ENCODE results near the gene KMT2B.

DNA sequence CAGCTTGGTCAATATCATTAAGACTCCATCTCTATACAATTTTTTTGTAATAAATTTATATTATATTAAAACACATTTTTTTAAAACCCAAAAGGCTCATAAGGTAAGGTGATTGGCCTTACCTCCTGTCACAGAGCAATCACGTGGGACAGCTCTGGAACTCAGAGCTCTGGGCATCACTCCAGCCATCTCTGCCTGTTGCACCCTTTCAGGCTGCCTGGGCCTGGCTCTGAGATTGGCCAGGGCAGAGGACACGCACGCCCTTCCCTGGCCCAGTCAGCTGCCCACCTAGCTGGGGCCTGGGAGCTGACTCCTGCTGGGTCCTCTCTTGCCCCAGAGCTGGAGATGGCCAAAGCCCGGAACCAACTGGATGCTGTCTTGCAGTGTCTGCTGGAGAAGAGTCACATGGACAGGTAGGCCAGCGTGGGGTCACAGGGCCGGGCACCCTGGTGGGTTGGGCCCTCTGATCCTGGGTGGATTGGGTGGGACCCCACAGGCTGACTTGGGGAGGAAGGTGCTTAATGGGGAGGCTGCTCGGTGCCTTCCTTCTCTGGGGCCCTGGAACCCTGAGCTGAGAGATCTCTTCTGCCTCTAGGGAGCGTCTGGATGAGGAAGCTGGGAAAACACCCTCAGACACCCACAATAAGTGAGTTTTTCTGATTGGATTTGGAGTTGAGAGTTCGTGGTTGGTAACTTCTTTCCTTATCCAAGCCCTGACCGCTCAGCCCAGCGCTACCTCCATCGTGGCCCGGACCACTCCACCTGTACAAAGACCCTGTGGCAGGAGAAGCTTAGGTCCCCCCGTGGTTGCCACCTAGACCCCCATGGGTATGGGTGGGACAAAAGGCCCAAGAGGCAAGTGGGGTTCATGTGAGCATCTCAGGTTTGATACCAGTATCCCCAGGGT is 34.3 kb downstream of the KMT2B start:
- TF ChIP-seq, protein P1, sequence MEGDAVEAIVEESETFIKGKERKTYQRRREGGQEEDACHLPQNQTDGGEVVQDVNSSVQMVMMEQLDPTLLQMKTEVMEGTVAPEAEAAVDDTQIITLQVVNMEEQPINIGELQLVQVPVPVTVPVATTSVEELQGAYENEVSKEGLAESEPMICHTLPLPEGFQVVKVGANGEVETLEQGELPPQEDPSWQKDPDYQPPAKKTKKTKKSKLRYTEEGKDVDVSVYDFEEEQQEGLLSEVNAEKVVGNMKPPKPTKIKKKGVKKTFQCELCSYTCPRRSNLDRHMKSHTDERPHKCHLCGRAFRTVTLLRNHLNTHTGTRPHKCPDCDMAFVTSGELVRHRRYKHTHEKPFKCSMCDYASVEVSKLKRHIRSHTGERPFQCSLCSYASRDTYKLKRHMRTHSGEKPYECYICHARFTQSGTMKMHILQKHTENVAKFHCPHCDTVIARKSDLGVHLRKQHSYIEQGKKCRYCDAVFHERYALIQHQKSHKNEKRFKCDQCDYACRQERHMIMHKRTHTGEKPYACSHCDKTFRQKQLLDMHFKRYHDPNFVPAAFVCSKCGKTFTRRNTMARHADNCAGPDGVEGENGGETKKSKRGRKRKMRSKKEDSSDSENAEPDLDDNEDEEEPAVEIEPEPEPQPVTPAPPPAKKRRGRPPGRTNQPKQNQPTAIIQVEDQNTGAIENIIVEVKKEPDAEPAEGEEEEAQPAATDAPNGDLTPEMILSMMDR (IDR thresholded peaks at IDR 0.05), result no peak
- TF ChIP-seq EZH2 (IDR thresholded peaks at IDR 0.05), result no peak
